GM21447 (cell line): ENCODE results near the gene EXOC3L1.

ENCODE experiments used
- ATAC-seq: cut with Tn5 transposase; IDR thresholded peaks from one replicate; pipeline ENCODE4 v1.9.1; 2021; ENCODE audit not compliant: unreplicated experiment

The EXOC3L1 gene

DNA sequence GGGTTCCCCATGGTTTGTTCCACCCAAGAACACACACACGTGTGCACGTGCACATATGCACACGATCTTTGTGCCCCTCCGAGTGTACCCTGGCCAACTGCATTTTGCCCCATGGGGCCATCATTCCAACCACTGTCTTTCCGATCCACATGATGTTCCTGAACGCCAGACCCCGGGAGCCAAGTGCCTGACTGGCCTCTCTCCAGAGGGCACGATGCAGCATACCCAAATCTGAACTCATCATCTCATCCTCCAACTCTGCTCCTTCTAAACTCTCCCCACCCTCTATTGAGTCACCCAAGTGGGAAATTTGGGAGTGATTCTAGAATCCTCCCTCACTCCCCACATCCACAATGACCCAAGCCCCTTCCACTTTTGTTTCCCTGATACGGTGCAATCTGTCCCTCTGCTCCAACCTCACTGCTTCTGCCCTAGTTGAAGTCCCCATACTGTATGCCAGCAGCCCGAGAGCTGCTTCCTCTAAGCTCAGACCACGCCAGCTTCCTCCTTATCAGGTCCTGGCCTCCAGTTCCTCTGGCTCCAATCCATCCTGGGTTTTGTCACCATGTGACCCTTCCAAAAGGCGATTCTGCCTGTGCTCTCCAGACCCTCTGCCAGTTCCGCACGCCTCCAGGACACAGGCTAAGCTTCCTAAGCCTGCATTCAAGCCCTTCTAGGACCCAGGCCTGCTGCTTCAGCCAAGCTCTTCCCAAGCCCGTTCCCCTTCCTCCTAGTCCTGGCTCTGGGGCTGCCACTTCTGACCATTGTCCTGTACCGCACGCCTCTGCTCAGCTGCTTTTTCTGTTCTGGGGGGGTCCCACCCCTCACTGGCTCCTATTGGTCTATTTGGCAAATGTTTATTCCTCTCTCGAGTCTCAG lies 26.9 kb upstream of the EXOC3L1 start:
- no peak for ATAC-seq

DNA sequence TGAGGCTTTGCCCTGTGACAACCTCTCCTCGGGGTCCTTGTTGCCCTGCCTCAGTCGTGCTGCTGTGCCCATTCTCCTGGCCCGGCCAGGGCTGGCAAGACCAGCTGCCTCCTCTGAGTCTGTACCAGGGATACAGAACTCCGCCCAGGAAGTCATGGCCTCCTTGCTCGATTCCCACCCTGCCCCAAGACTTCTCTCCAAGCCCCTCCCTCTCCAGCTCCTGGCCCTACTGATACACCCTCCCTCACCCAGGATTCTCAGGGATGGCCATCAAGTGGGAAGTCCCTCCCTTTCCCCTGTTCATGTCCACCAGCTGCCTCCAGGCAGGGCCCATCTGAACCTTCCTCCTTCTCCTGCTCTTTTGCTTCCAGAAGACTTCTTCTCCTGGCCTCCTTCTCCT lies 25.8 kb upstream of the EXOC3L1 start:
- ATAC-seq = no peak

GRCh38 chr16:67213197-67214019 lies 23.5 kb upstream of the EXOC3L1 start:
- no peak for ATAC-seq

DNA sequence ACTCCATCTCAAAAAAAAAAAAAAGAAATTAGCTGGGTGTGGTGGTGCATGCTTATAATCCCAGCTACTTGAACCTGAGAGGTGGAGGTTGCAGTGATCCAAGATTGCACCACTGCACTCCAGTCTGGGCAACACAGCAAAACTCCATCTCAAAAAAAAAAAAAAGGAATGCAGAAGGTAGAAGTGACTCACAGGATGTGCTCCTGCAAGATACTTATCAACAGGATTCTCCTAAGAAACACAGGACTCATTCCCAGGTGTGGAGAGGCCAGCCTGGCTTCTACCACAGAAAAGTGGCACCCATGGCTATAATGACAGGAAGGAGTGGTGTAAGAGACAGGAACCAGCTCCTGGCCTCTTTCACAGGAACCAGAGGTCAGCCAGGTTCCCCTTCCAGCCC lies 22.8 kb upstream of the EXOC3L1 start:
- ATAC-seq = no peak

DNA sequence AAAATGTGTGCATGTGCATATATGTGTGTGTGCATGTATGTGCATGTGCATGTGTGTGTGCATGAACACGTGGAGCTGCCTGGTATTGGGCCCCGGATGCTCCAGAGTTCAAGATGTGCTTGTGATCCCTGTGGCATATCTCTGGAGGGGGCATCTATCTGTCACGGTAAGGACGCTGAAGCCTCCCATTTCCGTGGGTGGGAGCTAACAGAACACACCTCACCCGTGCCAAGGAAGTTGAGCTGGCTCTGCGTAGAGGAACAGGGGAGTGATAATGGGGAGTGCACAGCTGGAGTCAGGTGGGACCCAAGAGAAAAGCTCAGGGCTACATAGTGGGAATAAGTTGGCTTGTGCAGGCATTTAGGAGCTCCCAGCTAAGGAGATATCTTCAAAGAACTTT lies 21.7 kb upstream of the EXOC3L1 start:
- no peak for ATAC-seq

GRCh38 chr16:67210069-67210937 lies 20.4 kb upstream of the EXOC3L1 start:
- ATAC-seq = no peak

DNA sequence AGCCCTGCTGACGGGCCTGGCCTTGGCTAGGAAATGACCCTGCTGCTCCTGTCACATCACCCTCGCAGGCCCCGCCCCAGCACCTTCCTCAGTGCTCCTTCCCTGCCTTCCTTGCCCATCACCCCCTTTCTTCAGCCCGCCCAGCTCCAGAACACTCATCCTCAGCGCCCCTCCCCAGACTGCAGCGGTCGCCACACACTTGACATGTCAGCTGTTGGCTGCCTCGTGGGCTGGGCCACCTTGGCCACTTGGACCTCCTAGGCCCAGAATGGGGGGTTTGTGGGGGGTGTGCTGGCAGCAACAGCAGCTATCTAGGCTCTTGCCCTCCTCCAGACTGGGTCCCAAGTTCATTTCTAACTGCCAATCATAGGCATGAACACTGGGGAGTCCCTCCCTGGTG lies 19.6 kb upstream of the EXOC3L1 start:
- no peak for ATAC-seq

DNA sequence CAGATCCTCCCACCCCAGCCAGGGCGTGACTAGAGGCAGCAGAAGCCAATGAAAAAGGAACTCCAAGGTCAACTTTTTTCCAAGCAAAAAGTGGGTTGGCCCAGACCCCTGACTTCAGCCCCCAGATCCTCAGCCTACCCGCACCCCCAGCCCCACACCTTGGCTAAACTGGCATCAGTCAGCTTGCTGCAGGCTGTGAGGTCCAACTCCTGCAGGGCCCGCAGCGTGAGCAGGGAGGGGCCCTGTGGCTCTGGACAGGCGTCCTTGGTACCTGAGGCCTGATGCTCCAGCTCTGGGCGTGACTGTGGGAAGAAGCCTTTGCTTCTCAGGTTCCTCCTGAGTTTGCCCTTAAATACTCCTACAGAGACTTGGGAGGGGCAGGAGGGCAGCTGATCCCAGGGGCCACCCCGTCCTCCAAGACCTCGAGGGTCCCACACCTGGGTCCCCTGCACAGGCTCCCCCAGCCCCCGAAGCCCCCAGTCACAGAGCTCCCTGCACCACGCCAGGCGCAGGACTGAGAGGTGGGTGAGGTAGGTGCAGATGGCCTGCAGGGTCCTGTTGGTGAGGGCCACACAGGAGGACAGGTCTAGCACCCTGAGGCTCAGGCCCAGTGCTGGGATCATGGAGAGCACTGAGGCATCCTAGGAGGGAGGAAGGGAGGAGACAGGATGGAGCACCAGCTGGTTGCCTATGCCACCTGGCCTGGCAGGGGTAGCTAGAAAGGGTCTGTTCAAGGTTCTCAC lies 18.4 kb upstream of the EXOC3L1 start:
- no peak for ATAC-seq

DNA sequence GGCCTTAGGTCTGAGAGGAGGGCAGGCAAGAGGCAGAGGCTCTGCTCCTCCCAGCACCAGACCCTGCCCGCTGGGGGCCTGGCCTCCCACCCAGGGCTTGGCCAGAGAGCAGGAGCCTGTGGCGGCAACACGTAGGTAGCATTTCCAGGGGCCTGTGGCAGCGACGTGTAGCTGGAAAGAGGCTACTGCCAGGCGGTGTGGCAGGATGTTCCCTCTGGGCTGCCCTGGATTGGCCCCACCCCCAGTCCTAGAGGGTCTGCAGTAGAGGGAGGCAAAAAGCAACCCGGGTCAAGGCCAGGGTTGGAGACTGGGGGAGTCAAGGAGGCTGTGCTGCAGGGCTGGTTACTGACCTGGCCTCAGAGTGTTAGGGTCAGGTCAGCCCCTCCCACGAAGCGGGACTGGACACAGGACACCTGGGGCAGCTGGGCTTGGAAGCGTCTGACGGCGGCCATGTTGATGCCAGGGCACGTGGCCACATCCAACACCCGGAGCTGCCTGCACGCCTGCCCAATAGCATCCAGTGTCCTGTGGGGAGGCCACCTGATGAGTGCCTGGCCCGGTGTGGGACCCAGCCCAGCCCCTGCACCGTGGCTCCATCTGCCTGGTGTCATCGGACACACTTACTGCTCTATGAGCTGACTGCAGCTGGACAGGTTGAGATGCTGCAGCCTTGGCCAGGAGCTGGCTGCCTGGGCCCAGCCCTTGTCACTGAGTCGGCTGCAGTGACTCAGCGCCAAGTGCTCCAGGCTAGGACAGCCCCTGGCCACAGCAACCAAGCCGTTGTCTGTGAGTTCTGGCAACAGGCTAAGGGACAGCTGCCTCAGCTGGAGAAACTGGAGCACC lies 17.5 kb upstream of the EXOC3L1 start:
- ATAC-seq = no peak

- ATAC-seq = no peak
Measured at GRCh38 chr16:67206838-67207248, 16.9 kb upstream of the EXOC3L1 start.

GRCh38 chr16:67206129-67206837 lies 16.3 kb upstream of the EXOC3L1 start:
- ATAC-seq = no peak

GRCh38 chr16:67204076-67204475 lies 14.1 kb upstream of the EXOC3L1 start:
- ATAC-seq = no peak

- ATAC-seq = no peak
Measured at GRCh38 chr16:67202956-67203493, 13.1 kb upstream of the EXOC3L1 start.

GRCh38 chr16:67202426-67202825 lies 12.5 kb upstream of the EXOC3L1 start:
- no peak for ATAC-seq

GRCh38 chr16:67201411-67202345 lies 11.7 kb upstream of the EXOC3L1 start:
- no peak for ATAC-seq

DNA sequence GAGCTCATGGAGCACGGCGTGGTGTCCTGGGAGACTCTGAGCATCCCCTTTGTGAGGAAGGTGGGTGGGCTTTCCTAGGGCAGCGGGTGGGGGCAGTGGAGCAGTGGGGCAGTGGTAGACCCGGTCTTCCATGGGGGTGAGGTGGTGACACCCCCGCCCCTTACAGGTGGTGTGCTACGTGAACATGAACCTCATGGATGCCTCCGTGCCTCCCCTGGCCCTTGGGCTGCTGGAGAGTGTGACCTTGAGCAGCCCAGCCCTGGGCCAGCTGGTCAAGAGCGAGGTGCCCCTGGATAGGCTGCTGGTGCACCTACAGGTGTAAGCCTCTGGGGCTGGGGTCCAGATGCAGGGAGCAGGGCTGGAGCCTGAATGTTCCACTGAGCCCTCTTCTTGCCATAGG lies 10.6 kb upstream of the EXOC3L1 start:
- no peak for ATAC-seq

DNA sequence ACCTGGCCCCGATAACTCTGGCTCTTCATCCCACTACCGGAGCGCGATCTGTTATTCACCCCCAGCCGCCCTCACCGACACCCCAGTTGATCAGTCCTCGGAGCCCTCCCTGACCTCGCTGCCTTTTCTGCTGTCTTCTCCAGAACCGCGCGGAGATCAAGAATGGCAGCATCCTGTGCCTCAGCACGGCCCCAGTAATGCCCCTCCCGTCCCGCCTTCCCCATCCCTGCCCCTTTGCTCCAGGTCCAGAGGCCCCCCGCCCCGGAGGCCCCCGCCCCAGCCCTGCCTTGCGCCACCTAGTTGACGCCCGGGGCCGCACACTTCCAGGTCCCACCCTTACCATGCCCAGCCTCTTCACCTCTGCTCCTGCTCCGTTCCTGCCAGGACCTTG lies 9.9 kb upstream of the EXOC3L1 start:
- no peak for ATAC-seq
